GM19351 (cell line): Measurements from ENCODE around the gene OTUB2.
A peak's percentile ranks its signal among the peaks of the same experiment; 100 is the strongest.

ENCODE experiments used
- ATAC-seq: cut with Tn5 transposase; IDR thresholded peaks from one replicate; pipeline ENCODE4 v1.9.1; 2021; ENCODE audit warnings: mild to moderate bottlenecking, moderate library complexity; ENCODE audit not compliant: unreplicated experiment

OTUB2 gene

GRCh38 chr14:94020267-94020666, 5.9 kb upstream of the OTUB2 start:
- ATAC-seq: no peak

GRCh38 chr14:94021001-94021400, 5.1 kb upstream of the OTUB2 start:
- ATAC-seq: no peak

GRCh38 chr14:94021416-94022157, 4.6 kb upstream of the OTUB2 start:
- ATAC-seq: no peak

GRCh38 chr14:94022532-94023411, 3.4 kb upstream of the OTUB2 start:
- ATAC-seq: no peak

GRCh38 chr14:94024549-94024948, 1.6 kb upstream of the OTUB2 start:
- no peak for ATAC-seq

GRCh38 chr14:94025720-94026119, 420 bp upstream of the OTUB2 start:
- no peak for ATAC-seq

- no peak for ATAC-seq
Measured at GRCh38 chr14:94026889-94027469, 839 bp downstream of the OTUB2 start.

- ATAC-seq: no peak
Measured at GRCh38 chr14:94027566-94028449, 1.7 kb downstream of the OTUB2 start.

GRCh38 chr14:94028450-94028826, 2.3 kb downstream of the OTUB2 start:
- no peak for ATAC-seq

GRCh38 chr14:94029265-94029664, 3.1 kb downstream of the OTUB2 start:
- no peak for ATAC-seq

GRCh38 chr14:94029671-94030203, 3.6 kb downstream of the OTUB2 start:
- ATAC-seq: no peak

- no peak for ATAC-seq
Measured at GRCh38 chr14:94030571-94030970, 4.4 kb downstream of the OTUB2 start.

GRCh38 chr14:94031161-94031882, 5.2 kb downstream of the OTUB2 start:
- no peak for ATAC-seq

GRCh38 chr14:94031883-94032279, 5.7 kb downstream of the OTUB2 start:
- no peak for ATAC-seq

GRCh38 chr14:94034886-94035285, 8.7 kb downstream of the OTUB2 start:
- no peak for ATAC-seq

- peak; percentile 95 for ATAC-seq
Measured at GRCh38 chr14:94036313-94037167, 10.4 kb downstream of the OTUB2 start.

- ATAC-seq: no peak
Measured at GRCh38 chr14:94037954-94038353, 11.8 kb downstream of the OTUB2 start.

GRCh38 chr14:94038510-94038909, 12.4 kb downstream of the OTUB2 start:
- no peak for ATAC-seq
